ENCODE data around the gene PIM3.

Gene PIM3

GRCh38 chr22:49928555-49929210 lies 31.9 kb upstream of the PIM3 start:
- DNase-seq (ENCODE audit: low spot score), result no peak

GRCh38 chr22:49929211-49929979 lies 31.2 kb upstream of the PIM3 start:
- peak; percentile 93 for DNase-seq (ENCODE audit: low spot score)

DNA sequence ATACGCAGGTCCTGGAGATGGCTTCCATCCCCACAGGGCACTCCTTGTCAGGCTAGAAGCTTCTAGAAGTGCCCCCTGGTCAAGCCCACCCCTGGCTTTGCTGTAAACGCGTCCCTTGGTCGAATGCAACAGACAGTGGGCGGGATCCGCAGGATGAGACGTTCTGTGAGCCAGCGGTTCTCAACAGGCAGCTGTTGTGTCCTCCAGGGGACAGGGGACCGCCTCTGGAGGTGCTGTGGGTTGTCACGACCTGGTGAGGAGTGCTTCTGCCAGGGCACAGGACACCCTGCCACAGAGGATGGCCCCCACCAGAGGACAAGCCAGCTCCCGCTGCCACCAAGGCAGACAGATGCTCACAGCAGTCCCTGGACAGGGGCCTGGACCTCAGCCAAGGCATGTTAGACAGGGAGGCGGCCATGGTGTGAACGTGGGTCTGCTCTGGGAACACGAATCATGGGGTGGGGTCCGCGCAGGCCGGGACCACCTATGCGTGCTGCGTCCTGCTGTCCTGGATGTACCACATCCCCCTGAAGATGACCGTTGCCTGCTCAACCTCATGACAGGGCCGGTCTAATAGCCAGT lies 30.5 kb upstream of the PIM3 start:
- no peak for DNase-seq (ENCODE audit: low spot score)

- DNase-seq (ENCODE audit: low spot score), result peak; percentile 65
These were observed 29.8 kb upstream of the PIM3 start for GRCh38 chr22:49930596-49931412.

DNA sequence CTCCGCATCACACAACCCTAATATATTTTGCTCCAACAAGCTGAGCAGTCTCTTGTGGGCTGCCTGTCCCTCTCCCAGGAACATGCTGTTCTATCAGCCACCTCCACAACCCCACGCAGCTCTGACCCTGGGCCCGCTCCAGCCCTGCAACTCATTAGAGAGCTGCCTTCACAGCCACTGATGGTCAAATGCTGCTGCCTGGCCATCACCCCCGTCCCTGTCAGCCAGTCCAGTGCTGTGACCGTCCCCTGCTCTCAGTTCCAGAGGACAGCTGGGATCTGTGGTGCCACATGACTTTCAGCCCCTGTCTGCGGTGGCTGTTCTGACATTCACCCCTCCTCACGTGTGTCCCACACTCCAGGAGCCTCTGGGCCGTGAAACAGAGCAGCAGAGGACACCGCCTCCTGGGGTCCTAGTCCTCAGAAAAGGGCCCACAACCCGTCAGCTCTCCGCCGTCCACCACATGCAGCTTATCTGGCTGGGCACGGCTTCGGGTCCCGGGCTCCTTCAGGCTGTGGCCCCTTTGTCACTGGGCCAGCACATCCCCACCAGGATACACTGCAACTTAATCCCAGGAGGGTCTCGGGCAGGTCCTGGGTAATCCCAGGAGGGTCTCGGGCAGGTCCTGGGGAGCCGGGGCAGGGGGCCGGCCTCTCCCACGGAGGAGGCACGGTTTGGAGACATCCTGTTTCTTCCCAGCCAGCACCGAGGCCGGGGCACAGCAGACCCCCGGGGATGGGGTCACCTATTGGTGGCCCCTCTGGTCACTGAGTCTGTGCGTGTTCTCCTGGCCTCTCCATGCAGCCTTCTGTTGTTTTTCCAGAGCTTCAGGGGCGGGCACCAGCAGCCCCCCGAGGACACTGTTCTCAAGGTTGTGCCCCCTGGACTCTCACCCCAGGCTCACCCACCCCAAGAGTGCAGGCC lies 27.1 kb upstream of the PIM3 start:
- no peak for DNase-seq (ENCODE audit: low spot score)

- no peak for DNase-seq (ENCODE audit: low spot score)
These were observed 26.2 kb upstream of the PIM3 start for GRCh38 chr22:49934160-49934890.

- peak; percentile 89 for DNase-seq (ENCODE audit: low spot score)
These were observed 25.5 kb upstream of the PIM3 start for GRCh38 chr22:49934891-49935557.

- no peak for DNase-seq (ENCODE audit: low spot score)
These were observed 25.0 kb upstream of the PIM3 start for GRCh38 chr22:49935561-49935960.

- peak; percentile 80 for DNase-seq (ENCODE audit: low spot score)
These were observed 24.3 kb upstream of the PIM3 start for GRCh38 chr22:49936018-49936972.

- DNase-seq (ENCODE audit: low spot score), result no peak
These were observed 23.4 kb upstream of the PIM3 start for GRCh38 chr22:49936973-49937757.

DNA sequence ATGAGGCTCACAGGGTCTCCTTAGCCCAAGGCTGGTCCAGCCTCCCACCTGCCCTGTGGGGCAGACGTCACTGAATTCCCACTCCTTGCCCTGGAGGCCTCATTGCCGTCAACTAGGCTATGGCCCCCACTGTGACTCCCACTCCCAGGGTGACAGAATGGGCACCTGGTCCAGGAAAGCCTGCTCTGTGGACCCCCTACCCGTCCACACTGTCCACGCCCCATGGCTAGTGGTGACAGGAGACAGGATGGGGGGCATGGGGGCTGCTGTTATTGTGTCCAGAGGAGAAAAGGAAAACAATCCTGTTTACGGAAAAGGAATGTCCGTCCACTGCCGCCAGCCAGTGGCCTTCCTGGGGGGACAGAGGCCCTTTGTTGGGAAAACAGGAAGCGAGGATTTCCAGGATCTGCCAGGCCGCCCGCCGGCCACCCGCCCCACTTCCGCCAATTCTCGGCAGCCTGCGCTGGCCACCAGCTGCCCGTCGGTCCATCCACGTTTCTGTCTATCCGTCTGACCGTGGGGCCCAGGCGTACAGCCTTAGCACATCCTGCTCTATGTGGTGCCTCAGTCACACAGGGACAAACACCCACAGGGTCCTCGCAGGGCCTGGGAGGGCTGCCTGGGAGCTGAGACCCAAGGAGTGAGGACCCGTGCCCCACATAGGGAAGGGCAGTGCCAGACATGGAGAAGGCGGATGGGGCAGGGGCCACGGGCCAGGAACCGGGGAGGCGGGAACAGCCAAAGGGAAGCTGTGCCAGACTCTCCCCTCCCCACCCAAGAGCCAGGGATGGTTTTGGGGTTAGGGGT lies 22.6 kb upstream of the PIM3 start:
- DNase-seq (ENCODE audit: low spot score), result no peak

- DNase-seq (ENCODE audit: low spot score), result no peak
These were observed 21.9 kb upstream of the PIM3 start for GRCh38 chr22:49938565-49939136.

GRCh38 chr22:49941507-49942316 lies 18.9 kb upstream of the PIM3 start:
- DNase-seq (ENCODE audit: low spot score), result no peak

GRCh38 chr22:49942565-49943404 lies 17.8 kb upstream of the PIM3 start:
- no peak for DNase-seq (ENCODE audit: low spot score)

DNA sequence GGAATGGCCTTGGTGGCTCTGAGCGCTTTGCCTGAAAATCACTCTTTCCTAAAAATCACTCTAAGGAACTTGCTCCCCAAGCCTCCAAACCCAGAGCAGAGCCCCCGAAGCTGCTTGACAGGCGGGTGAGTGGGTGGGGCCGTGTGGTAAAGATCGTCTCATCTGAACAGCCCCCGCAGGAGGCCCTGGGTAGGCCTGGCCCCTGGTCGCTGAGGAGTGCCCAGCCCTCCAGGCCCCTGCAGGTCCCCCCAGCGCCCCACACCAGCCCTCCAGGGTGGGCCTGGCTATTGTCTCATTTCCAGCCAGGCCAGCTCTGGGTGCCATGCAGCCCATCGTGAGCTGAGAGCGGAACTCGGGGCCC lies 17.2 kb upstream of the PIM3 start:
- no peak for DNase-seq (ENCODE audit: low spot score)

Data from GM03348 (cell line).